Thyroid gland (tissue), 4 donors: ENCODE measurements around the gene IHH.

Source experiments
- POLR2A ChIP-seq, 2 donors: fragments of 450-650 bp; IDR thresholded peaks; one replicate each; pipeline ENCODE4 v1.6.1; 2017; ENCODE audit warnings: antibody characterized with exemption in 2 of 2, mild to moderate bottlenecking in 2 of 2, moderate library complexity in 1 of 2
- TF ChIP-seq, protein P1 (sequence below), 6 experiments: fragments of 200-600 bp in 3 of 6; fragments of 450-650 bp in 3 of 6; sonication (generic) in 3 of 6; IDR thresholded peaks; one replicate each; pipeline ENCODE4 v1.5.1; 2016 to 2019; ENCODE audit warnings: antibody characterized with exemption in 6 of 6, mild to moderate bottlenecking in 2 of 6, inconsistent platforms in 1 of 6, moderate library complexity in 1 of 6

DNA sequence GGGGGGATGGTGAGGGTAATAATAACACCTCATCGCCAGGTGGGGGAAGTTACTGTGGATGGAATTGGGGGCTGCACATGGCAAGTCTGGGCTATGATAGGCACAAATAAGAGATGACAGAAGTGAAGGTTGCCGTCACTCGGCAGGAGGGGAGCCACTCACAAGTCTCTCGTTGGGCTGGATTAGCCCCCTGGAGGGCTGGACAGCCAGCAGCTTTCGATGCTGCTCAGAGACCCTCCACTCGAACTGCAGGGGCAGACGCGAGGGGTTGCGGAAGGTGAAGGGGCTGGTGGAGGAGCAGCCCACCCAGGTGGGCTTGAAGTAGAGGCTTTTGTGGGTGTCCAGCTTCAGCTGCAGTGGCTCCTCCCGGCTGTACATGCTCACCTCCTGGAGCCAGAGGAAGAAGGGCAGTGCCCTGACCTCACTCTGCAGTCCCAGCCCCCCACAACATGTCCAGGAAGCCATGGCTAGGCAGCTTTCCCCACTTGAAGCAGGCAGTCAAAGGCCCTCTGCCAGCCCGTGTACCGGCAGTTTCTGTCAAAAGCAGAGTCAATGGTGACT lies 37.6 kb downstream of the IHH start:
- TF ChIP-seq, protein P1, sequence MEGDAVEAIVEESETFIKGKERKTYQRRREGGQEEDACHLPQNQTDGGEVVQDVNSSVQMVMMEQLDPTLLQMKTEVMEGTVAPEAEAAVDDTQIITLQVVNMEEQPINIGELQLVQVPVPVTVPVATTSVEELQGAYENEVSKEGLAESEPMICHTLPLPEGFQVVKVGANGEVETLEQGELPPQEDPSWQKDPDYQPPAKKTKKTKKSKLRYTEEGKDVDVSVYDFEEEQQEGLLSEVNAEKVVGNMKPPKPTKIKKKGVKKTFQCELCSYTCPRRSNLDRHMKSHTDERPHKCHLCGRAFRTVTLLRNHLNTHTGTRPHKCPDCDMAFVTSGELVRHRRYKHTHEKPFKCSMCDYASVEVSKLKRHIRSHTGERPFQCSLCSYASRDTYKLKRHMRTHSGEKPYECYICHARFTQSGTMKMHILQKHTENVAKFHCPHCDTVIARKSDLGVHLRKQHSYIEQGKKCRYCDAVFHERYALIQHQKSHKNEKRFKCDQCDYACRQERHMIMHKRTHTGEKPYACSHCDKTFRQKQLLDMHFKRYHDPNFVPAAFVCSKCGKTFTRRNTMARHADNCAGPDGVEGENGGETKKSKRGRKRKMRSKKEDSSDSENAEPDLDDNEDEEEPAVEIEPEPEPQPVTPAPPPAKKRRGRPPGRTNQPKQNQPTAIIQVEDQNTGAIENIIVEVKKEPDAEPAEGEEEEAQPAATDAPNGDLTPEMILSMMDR (IDR thresholded peaks at IDR 0.05) = no peak
- TF ChIP-seq POLR2A (IDR thresholded peaks at IDR 0.05) = no peak
